Esophagus squamous epithelium (tissue), 4 donors: ENCODE measurements around the gene SLC6A3.

ENCODE experiments used
- CTCF ChIP-seq, 6 experiments: fragments of 450-650 bp in 4 of 6; fragments of 200-600 bp in 2 of 6; sonication (generic) in 2 of 6; IDR thresholded peaks; one replicate each; pipeline ENCODE4 v1.5.1; 2016 to 2019; ENCODE audit warnings: antibody characterized with exemption in 6 of 6, mild to moderate bottlenecking in 4 of 6, moderate library complexity in 4 of 6
- POLR2A ChIP-seq, 4 donors: fragments of 450-650 bp; IDR thresholded peaks; one replicate each; pipeline ENCODE4 v1.6.1; 2017; ENCODE audit warnings: antibody characterized with exemption in 4 of 4, mild to moderate bottlenecking in 4 of 4, moderate library complexity in 3 of 4

- no peak for TF ChIP-seq POLR2A (IDR thresholded peaks at IDR 0.05)
- TF ChIP-seq CTCF (IDR thresholded peaks at IDR 0.05) = no peak
Observed at GRCh38 chr5:1470762-1471211, 25.5 kb upstream of the SLC6A3 start.
